ENCODE measurements around the gene GNAQ. TPM values are rescaled to one million over a fixed set of nuclear protein-coding genes. Genes with fewer than 3 reads are reported as not detected.

Gene GNAQ
- polyA plus RNA-seq, 2 of the 4 experiments (the other 2 are of a cell fraction): 17.9 to 60.0 TPM

DNA sequence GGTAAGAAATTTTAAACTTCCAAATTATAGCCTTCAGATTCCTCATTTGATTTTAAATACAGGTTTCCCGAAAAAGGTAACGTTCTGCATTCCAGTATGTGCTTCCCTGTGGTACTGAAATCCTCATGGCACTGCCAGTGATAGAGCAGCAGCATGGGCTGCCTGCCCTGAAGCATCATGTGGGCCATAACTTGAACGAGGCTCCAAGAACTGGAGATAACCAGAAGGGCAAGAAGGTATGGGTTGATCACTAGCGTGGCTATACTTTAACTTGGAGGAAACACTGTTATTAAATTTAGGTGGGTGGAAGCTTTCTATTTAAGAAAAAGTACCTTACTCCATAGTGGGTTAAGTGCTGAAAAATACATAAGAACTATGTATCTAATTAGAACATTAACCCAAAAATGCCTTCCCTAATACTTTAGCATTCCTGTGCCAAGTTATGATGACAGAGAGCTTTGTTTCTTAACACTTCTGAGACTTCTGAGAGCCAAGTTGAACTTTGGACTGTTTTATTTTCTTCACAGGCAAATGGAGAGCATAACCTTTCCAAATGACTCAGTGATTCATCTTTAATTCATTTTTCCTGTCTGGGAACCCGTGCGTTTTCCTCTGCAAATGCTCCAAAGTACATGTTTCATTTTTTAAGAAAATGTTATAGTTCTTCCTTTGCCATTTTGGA lies 192.0 kb downstream of the GNAQ start (continued):
- TF ChIP-seq CEBPB (IDR thresholded peaks at IDR 0.05) (peak; percentile 71 to 73; a peak in 3 of 4 replicates), ZSCAN20 (CRISPR knock-in tag; IDR thresholded peaks at IDR 0.05) (no peak), CBX8 (IDR thresholded peaks at IDR 0.05) (no peak), ESRRA (IDR thresholded peaks at IDR 0.05; ENCODE audit: borderline replicate concordance, low read length) (0 out of 2 replicates have a peak, but pooled peaks have one; percentile 78), CHD4 (IDR thresholded peaks at IDR 0.05; ENCODE audit: borderline replicate concordance) (no peak), MAZ (IDR thresholded peaks at IDR 0.05; ENCODE audit: borderline replicate concordance, low read depth, low read length) (no peak), NR3C1 (IDR thresholded peaks at IDR 0.05) (no peak), EP300 (IDR thresholded peaks at IDR 0.05) (peak in 1 of 2 experiments; percentile 62; a peak in 3 of 5 replicates), FOSB (CRISPR knock-in tag; IDR thresholded peaks at IDR 0.05) (no peak), BHLHE40 (IDR thresholded peaks at IDR 0.05; ENCODE audit: low read depth, low read length) (no peak), KDM1A (IDR thresholded peaks at IDR 0.05; ENCODE audit: low read depth) (no peak), MYC (IDR thresholded peaks at IDR 0.05; ENCODE audit: borderline replicate concordance, low read length) (no peak)
- TF ChIP-seq, protein P1, sequence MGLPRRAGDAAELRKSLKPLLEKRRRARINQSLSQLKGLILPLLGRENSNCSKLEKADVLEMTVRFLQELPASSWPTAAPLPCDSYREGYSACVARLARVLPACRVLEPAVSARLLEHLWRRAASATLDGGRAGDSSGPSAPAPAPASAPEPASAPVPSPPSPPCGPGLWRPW (IDR thresholded peaks at IDR 0.05): no peak
- TF ChIP-seq, protein P2, sequence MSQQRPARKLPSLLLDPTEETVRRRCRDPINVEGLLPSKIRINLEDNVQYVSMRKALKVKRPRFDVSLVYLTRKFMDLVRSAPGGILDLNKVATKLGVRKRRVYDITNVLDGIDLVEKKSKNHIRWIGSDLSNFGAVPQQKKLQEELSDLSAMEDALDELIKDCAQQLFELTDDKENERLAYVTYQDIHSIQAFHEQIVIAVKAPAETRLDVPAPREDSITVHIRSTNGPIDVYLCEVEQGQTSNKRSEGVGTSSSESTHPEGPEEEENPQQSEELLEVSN (IDR thresholded peaks at IDR 0.05; ENCODE audit: borderline replicate concordance, low read depth): no peak; the same call in 1 of the 2 replicates
- TF ChIP-seq, protein P3, sequence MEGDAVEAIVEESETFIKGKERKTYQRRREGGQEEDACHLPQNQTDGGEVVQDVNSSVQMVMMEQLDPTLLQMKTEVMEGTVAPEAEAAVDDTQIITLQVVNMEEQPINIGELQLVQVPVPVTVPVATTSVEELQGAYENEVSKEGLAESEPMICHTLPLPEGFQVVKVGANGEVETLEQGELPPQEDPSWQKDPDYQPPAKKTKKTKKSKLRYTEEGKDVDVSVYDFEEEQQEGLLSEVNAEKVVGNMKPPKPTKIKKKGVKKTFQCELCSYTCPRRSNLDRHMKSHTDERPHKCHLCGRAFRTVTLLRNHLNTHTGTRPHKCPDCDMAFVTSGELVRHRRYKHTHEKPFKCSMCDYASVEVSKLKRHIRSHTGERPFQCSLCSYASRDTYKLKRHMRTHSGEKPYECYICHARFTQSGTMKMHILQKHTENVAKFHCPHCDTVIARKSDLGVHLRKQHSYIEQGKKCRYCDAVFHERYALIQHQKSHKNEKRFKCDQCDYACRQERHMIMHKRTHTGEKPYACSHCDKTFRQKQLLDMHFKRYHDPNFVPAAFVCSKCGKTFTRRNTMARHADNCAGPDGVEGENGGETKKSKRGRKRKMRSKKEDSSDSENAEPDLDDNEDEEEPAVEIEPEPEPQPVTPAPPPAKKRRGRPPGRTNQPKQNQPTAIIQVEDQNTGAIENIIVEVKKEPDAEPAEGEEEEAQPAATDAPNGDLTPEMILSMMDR (IDR thresholded peaks at IDR 0.05): no peak

DNA sequence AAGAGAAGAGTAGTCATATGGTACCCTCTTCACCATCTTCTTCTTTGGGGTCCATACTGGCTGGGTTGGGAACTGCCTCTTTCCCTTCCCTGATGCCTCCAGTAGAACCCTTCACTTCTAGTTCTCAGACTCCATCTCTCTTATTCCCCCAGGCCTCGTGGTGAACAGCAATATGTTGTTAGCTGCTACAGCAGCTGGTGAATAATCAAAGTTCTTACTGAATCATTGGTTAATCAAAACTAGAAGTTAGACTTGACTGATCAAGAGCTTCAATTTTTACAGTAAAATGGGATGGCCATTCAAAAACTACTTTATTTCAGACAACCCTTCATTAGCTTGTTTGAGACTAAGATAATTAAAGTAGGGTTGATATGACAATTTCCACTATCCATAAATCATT lies 192.6 kb downstream of the GNAQ start:
- ChIA-PET CTCF (interaction anchor here (0.5 to 3.5 kb wide), 5 partner anchors 11 to 271 kb away, joined by 3 to 11 read pairs (median 6); no protein-coding TSS in a partner anchor), POLR2A (interaction anchor here (1.7 kb wide), 1 partner anchor 193 kb away, joined by 6 read pairs; the partner anchor contains the start of gene GNAQ)
- FAIRE-seq: peak; percentile 18
- peak overlapping the region; percentile 68 for H3K4me2 ChIP-seq
- no peak overlapping the region for H3K4me3 ChIP-seq
- no peaks in the 10 kb centered on the region for H3K9me3 ChIP-seq
- peaks cover 56% of the 10 kb centered on the region for H3K4me1 ChIP-seq
- no peak for DNase-seq (ENCODE audit: low read depth in 1 of 2, low spot score in 1 of 2)
- H3K27ac ChIP-seq: peak overlapping the region; percentile 83 to 85
- ATAC-seq: no peak
- 14% methylated on average over 1 of the region's 1 CpG for WGBS (ENCODE audit: missing lambda C conversion rate)
- TF ChIP-seq HEYL (CRISPR knock-in tag; IDR thresholded peaks at IDR 0.05): no peak
- TF ChIP-seq GATA3 (IDR thresholded peaks at IDR 0.05; ENCODE audit: borderline replicate concordance): no peak
- TF ChIP-seq, protein P4, sequence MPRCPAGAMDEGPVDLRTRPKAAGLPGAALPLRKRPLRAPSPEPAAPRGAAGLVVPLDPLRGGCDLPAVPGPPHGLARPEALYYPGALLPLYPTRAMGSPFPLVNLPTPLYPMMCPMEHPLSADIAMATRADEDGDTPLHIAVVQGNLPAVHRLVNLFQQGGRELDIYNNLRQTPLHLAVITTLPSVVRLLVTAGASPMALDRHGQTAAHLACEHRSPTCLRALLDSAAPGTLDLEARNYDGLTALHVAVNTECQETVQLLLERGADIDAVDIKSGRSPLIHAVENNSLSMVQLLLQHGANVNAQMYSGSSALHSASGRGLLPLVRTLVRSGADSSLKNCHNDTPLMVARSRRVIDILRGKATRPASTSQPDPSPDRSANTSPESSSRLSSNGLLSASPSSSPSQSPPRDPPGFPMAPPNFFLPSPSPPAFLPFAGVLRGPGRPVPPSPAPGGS (IDR thresholded peaks at IDR 0.05): no peak
- TF ChIP-seq, protein P3 (IDR thresholded peaks at IDR 0.05): no peak
- TF ChIP-seq KDM1A (IDR thresholded peaks at IDR 0.05; ENCODE audit: low read depth): no peak
- TF ChIP-seq RNF2 (IDR thresholded peaks at IDR 0.05; ENCODE audit: borderline replicate concordance, low read depth): no peak
- no peak for TF ChIP-seq FOSL2 (IDR thresholded peaks at IDR 0.05)
- TF ChIP-seq FOSL2 (CRISPR knock-in tag; IDR thresholded peaks at IDR 0.05): no peak
- no peak for TF ChIP-seq HOXB13 (CRISPR knock-in tag; IDR thresholded peaks at IDR 0.05; ENCODE audit: low read depth)
